Measurements from ENCODE around the gene CDKN2C.
"Not testable (repeated sequence)": the region's sequence is repeated elsewhere in the genome, so short reads cannot be mapped to it uniquely, and the experiment has no call there.

The CDKN2C gene

DNA sequence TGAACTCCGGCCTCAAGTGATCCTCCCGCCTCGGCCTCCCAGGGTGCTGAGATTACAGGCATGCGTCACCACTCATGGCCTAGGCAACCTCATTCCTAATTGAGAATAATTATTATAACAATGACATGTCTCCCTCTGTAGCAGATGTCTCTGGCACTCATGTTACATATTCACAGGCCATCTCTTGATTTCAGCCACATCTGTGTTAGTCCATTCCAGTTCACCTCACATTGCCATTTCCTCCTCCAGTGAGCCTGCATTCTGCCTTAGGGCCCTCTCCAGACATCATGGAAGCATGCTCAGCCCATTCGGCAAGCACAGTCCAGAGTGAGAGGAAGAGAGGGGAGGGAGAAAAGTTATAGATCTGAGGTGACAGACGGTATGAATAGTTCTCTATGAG lies 32.5 kb downstream of the CDKN2C start:
- DNase-seq = no peak
- in situ Hi-C loops (cut with MboI; ENCODE audit: low pct_unique_long_range_greater_than_20kb, low sequenced_read_pairs) = no loop called here

DNA sequence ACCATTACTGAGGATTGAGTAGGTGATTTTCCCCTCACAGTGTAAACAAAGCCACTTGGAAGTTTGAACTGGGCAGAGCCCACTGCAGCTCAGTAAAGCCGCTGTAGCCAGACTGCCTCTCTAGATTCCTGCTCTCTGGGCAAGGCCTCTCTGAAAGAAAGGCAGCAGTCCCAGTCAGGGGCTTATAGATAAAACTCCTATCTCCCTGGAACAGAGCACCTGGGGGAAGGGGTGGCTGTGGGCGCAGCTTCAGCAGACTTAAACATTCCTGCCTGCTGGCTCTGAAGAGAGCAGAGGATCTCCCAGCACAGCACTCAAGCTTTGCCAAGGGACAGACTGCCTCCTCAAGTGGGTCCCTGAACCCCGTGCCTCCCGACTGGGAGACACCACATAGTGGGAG lies 35.5 kb downstream of the CDKN2C start:
- in situ Hi-C loops (cut with MboI; ENCODE audit: low pct_unique_long_range_greater_than_20kb, low sequenced_read_pairs); DNase-seq: not testable (repeated sequence)

DNA sequence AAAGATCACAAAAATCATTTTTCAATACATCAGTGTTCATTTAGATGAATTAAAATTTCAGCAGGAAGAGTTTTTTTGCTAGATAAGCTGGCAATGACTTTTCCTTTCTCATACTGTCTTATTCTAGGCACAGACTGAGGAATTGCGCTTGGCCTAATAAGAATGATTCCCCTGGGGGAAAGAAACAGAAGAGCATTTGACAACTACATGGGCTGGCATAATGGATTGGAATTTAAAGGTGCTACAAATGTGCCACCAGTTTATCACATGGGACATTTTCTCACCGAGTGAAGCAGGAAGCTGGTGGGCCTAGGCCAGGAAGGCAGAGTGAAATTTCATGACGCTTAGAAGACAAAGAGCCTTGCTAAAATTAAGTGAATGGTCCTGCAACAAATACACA lies 39.3 kb downstream of the CDKN2C start:
- no peak for DNase-seq
- in situ Hi-C loops (cut with MboI; ENCODE audit: low pct_unique_long_range_greater_than_20kb, low sequenced_read_pairs) = no loop called here

DNA sequence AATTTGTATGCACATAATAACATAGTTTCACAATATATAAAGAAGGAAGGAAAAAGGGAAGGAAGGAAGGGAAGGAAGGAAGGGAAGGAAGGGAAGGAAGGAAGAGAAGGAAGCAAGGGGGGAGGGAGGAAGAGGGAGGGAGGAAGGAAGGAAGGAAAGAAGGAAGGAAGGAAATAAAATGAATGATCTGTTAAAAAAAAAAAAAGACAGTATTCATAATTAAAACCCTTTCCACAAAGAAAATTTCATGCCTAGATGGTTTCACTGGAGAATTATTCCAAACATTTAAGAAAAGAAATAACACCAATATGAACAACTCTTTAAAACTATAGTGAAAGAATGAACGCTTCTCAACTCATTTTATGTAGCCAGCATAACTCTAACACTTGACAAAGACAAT lies 44.8 kb downstream of the CDKN2C start:
- no peak for DNase-seq
- in situ Hi-C loops (cut with MboI; ENCODE audit: low pct_unique_long_range_greater_than_20kb, low sequenced_read_pairs) = no loop called here

- in situ Hi-C loops (cut with MboI; ENCODE audit: low pct_unique_long_range_greater_than_20kb, low sequenced_read_pairs) = no loop called here
- DNase-seq = no peak
These were observed 49.8 kb downstream of the CDKN2C start for GRCh38 chr1:51019811-51020210.

Measured in KBM-7 (cell line).